ENCODE results near the gene SCAP.

Gene SCAP

DNA sequence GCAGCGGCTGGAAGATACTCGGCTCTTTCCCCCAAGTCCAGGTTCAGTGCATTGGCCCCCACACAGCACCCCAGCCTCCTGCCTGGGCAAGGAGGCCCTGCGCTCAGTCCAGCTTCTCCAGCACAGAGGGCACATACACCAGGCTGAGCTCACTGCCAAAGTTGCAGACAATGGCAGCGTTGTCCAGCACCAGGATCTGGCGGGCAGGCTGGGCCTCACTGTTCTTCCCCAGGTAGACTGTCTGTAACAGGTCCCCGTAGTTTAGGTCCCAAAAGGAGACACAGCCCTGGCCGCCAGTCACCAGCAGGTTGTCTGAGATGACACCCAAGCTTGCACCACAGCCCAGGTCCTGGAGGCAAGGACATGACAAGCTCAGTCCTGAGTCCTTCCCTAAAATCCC lies 62.0 kb downstream of the SCAP start:
- in situ Hi-C loops (cut with HindIII; ENCODE audit: low pct_unique_long_range_greater_than_20kb, low sequenced_read_pairs): no loop called here

DNA sequence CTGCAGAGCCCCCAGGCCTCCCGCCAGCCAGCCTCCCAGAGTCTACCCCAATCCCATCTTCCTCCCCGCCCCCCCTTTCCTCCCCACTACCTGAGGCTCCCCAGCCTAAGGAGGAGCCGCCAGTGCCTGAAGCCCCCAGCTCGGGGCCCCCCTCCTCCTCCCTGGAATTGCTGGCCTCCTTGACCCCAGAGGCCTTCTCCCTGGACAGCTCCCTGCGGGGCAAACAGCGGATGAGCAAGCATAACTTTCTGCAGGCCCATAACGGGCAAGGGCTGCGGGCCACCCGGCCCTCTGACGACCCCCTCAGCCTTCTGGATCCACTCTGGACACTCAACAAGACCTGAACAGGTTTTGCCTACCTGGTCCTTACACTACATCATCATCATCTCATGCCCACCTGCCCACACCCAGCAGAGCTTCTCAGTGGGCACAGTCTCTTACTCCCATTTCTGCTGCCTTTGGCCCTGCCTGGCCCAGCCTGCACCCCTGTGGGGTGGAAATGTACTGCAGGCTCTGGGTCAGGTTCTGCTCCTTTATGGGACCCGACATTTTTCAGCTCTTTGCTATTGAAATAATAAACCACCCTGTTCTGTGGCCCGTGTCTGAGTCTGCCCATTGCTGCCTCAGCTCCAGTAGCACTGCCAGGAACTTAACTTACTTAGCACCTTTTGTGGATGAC lies 62.8 kb downstream of the SCAP start:
- in situ Hi-C loops (cut with HindIII; ENCODE audit: low pct_unique_long_range_greater_than_20kb, low sequenced_read_pairs): no loop called here
- no peak for TF ChIP-seq JUND (IDR thresholded peaks at IDR 0.05; ENCODE audit: low read depth)

More for the DNA sequence above, 62.0 kb downstream of the SCAP start:
- TF ChIP-seq JUND (IDR thresholded peaks at IDR 0.05; ENCODE audit: low read depth): no peak
- DNase-seq (ENCODE audit: low read depth in 1 of 2, low spot score in 1 of 2): no peak

DNA sequence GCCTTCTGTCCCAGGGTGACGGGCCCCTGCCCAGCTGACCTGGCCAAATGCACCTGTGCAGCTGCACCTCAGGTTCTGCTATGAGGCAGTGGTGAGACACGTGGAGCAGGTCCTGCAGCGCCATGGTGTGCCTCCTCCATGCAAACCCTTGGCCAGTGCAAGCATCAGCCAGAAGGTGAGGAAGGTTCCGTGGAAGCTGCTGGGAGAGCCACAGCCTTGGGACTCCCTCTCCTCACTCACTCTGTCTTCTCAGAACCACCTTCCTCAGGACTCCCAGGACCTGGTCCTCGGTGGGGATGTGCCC lies 63.3 kb downstream of the SCAP start:
- TF ChIP-seq JUND (IDR thresholded peaks at IDR 0.05; ENCODE audit: low read depth): no peak
- DNase-seq (ENCODE audit: low read depth in 1 of 2, low spot score in 1 of 2): no peak

More for the DNA sequence above, 62.8 kb downstream of the SCAP start:
- no peak for DNase-seq (ENCODE audit: low read depth in 1 of 2, low spot score in 1 of 2)

GRCh38 chr3:47411696-47412452 lies 63.9 kb downstream of the SCAP start:
- DNase-seq (ENCODE audit: low read depth in 1 of 2, low spot score in 1 of 2): no peak
- in situ Hi-C loops (cut with HindIII; ENCODE audit: low pct_unique_long_range_greater_than_20kb, low sequenced_read_pairs): no loop called here
- no peak for TF ChIP-seq JUND (IDR thresholded peaks at IDR 0.05; ENCODE audit: low read depth)

More for the DNA sequence above, 63.3 kb downstream of the SCAP start:
- in situ Hi-C loops (cut with HindIII; ENCODE audit: low pct_unique_long_range_greater_than_20kb, low sequenced_read_pairs): no loop called here

DNA sequence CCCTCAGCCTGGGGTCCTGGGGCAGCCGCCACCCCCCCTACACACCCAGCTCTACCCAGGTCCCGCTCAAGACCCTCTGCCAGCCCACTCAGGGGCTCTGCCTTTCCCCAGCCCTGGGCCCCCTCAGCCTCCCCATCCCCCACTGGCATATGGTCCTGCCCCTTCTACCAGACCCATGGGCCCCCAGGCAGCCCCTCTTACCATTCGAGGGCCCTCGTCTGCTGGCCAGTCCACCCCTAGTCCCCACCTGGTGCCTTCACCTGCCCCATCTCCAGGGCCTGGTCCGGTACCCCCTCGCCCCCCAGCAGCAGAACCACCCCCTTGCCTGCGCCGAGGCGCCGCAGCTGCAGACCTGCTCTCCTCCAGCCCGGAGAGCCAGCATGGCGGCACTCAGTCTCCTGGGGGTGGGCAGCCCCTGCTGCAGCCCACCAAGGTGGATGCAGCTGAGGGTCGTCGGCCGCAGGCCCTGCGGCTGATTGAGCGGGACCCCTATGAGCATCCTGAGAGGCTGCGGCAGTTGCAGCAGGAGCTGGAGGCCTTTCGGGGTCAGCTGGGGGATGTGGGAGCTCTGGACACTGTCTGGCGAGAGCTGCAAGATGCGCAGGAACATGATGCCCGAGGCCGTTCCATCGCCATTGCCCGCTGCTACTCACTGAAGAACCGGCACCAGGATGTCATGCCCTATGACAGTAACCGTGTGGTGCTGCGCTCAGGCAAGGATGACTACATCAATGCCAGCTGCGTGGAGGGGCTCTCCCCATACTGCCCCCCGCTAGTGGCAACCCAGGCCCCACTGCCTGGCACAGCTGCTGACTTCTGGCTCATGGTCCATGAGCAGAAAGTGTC lies 64.7 kb downstream of the SCAP start:
- no peak for TF ChIP-seq JUND (IDR thresholded peaks at IDR 0.05; ENCODE audit: low read depth)
- DNase-seq (ENCODE audit: low read depth in 1 of 2, low spot score in 1 of 2): no peak
- in situ Hi-C loops (cut with HindIII; ENCODE audit: low pct_unique_long_range_greater_than_20kb, low sequenced_read_pairs): no loop called here

- in situ Hi-C loops (cut with HindIII; ENCODE audit: low pct_unique_long_range_greater_than_20kb, low sequenced_read_pairs): no loop called here
- no peak for TF ChIP-seq JUND (IDR thresholded peaks at IDR 0.05; ENCODE audit: low read depth)
- no peak for DNase-seq (ENCODE audit: low read depth in 1 of 2, low spot score in 1 of 2)
Measured at GRCh38 chr3:47410417-47410720, 65.4 kb downstream of the SCAP start.

GRCh38 chr3:47409688-47410416 lies 65.9 kb downstream of the SCAP start:
- in situ Hi-C loops (cut with HindIII; ENCODE audit: low pct_unique_long_range_greater_than_20kb, low sequenced_read_pairs): no loop called here
- DNase-seq (ENCODE audit: low read depth in 1 of 2, low spot score in 1 of 2): no peak
- no peak for TF ChIP-seq JUND (IDR thresholded peaks at IDR 0.05; ENCODE audit: low read depth)

- in situ Hi-C loops (cut with HindIII; ENCODE audit: low pct_unique_long_range_greater_than_20kb, low sequenced_read_pairs): no loop called here
- no peak for TF ChIP-seq JUND (IDR thresholded peaks at IDR 0.05; ENCODE audit: low read depth)
- no peak for DNase-seq (ENCODE audit: low read depth in 1 of 2, low spot score in 1 of 2)
Measured at GRCh38 chr3:47409284-47409683, 66.5 kb downstream of the SCAP start.

DNA sequence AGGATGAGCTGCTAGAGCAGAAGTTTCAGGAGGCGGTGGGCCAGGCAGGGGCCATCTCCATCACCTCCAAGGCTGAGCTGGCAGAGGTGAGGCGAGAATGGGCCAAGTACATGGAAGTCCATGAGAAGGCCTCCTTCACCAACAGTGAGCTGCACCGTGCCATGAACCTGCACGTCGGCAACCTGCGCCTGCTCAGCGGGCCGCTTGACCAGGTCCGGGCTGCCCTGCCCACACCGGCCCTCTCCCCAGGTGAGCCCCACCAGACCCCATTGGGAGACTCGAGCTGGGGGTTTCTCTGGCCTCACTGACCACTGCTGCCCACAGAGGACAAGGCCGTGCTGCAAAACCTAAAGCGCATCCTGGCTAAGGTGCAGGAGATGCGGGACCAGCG lies 66.9 kb downstream of the SCAP start:
- no peak for DNase-seq (ENCODE audit: low read depth in 1 of 2, low spot score in 1 of 2)
- in situ Hi-C loops (cut with HindIII; ENCODE audit: low pct_unique_long_range_greater_than_20kb, low sequenced_read_pairs): no loop called here
- TF ChIP-seq JUND (IDR thresholded peaks at IDR 0.05; ENCODE audit: low read depth): no peak

DNA sequence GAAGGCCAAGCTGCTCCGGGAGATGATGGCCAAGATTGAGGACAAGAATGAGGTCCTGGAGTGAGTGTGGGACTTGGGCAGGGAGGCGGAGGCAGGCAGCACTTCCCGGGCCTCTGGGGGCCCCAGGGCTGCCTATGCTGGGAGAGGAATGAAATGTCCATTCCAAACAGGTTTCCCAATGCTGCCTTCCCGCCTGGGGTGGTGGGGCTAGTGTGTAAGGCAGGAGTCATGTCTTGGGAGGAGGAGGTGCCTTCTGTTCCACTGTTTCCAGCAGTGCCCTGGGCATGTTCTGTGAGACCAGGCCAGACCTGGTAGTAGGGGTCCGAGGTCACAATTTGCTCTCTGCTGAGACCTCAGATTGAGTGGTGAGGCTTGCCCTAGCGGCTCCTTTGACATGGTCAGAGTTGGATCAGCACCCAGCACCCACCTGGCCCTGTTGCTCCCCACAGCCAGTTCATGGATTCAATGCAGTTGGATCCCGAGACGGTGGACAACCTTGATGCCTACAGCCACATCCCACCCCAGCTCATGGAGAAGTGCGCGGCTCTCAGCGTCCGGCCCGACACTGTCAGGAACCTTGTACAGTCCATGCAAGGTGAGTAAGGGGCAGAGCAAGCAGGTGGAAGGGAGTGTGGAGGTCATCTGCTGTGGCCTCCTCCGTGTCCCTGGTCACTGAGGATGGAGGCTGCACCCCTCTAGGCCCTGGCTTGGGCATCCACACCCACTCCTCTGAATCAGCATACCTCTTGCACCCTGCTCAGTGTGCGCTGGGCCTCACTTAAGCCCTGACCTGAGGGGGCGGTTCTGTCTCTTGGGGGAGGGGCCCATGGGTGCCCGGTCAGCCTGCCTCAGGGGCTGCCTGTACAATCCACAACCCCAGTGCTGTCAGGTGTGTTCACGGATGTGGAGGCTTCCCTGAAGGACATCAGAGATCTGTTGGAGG lies 67.6 kb downstream of the SCAP start:
- no peak for DNase-seq (ENCODE audit: low read depth in 1 of 2, low spot score in 1 of 2)
- in situ Hi-C loops (cut with HindIII; ENCODE audit: low pct_unique_long_range_greater_than_20kb, low sequenced_read_pairs): no loop called here
- no peak for TF ChIP-seq JUND (IDR thresholded peaks at IDR 0.05; ENCODE audit: low read depth)

GRCh38 chr3:47407237-47407636 lies 68.5 kb downstream of the SCAP start:
- DNase-seq (ENCODE audit: low read depth in 1 of 2, low spot score in 1 of 2): no peak
- in situ Hi-C loops (cut with HindIII; ENCODE audit: low pct_unique_long_range_greater_than_20kb, low sequenced_read_pairs): no loop called here
- no peak for TF ChIP-seq JUND (IDR thresholded peaks at IDR 0.05; ENCODE audit: low read depth)

DNA sequence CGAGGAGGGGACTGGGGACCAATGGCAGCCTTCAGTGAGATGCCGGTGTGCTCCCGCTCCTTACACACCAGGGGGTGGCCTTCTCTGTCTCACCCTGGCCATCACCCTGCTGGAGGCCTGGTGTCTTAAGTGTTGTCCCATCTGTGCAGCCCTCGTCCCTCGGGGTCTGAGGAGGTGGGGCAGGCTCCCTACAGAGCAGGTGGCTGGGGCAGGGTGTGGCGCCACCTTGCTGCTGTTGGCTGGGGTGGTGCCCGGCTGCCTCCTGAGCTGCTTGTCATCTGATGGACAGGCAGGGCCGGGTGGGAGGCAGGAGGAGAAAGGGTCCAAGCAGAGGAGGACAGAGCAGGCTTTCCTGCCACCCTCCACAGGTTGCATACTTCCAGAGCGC lies 69.0 kb downstream of the SCAP start:
- no peak for TF ChIP-seq JUND (IDR thresholded peaks at IDR 0.05; ENCODE audit: low read depth)
- no peak for DNase-seq (ENCODE audit: low read depth in 1 of 2, low spot score in 1 of 2)
- in situ Hi-C loops (cut with HindIII; ENCODE audit: low pct_unique_long_range_greater_than_20kb, low sequenced_read_pairs): no loop called here
